Heart left ventricle (tissue), 16 donors: ENCODE measurements around the gene BOD1L1. TPM values are rescaled to one million over a fixed set of nuclear protein-coding genes. Genes with fewer than 3 reads are reported as not detected.

Experiments
- ATAC-seq, 4 donors: fragments of 200-7000 bp; cut with Tn5 transposase; one replicate each; pipeline ENCODE4 v1.9.1; 2020 to 2022; ENCODE audit warnings: moderate library complexity in 4 of 4, mild to moderate bottlenecking in 3 of 4, moderate number of reproducible peaks in 1 of 4
- DNase-seq, 5 donors: peaks; one replicate each; pipeline ENCODE4 v3.0.0-alpha.2; 2020
- H3K27ac ChIP-seq, 12 donors: fragments of 200-600 bp; sonication (generic) in 4 of 12; one replicate each; pipeline versions ENCODE4 v1.5.0 to v1.8.0; 2016 to 2022; ENCODE audit warnings: mild to moderate bottlenecking in 2 of 12
- H3K27me3 ChIP-seq, 9 donors: fragments of 200-600 bp; sonication (generic) in 2 of 9; one replicate each; pipeline versions ENCODE4 v1.5.1 to v1.8.0; 2016 to 2022; ENCODE audit warnings: mild to moderate bottlenecking in 3 of 9
- H3K36me3 ChIP-seq, 9 donors: fragments of 200-600 bp; sonication (generic) in 2 of 9; one replicate each; pipeline versions ENCODE4 v1.5.0 to v1.8.0; 2018 to 2022; ENCODE audit warnings: mild to moderate bottlenecking in 2 of 9
- H3K4me1 ChIP-seq, 12 donors: fragments of 200-600 bp; sonication (generic) in 4 of 12; one replicate each; pipeline versions ENCODE4 v1.5.0 to v1.8.0; 2016 to 2022; ENCODE audit warnings: mild to moderate bottlenecking in 3 of 12
- H3K4me3 ChIP-seq, 12 donors: fragments of 200-600 bp; sonication (generic) in 4 of 12; one replicate each; pipeline versions ENCODE4 v1.5.0 to v1.8.0; 2017 to 2022; ENCODE audit warnings: mild to moderate bottlenecking in 9 of 12, moderate library complexity in 4 of 12
- H3K9me3 ChIP-seq, 12 donors: fragments of 200-600 bp; sonication (generic) in 4 of 12; one replicate each; pipeline versions ENCODE4 v1.5.0 to v1.8.0; 2016 to 2022; ENCODE audit warnings: mild to moderate bottlenecking in 1 of 12
- POLR2A ChIP-seq, 2 donors: fragments of 450-650 bp; IDR thresholded peaks; one replicate each; pipeline ENCODE4 v1.6.1; 2017; ENCODE audit warnings: antibody characterized with exemption in 2 of 2, mild to moderate bottlenecking in 2 of 2, moderate library complexity in 2 of 2
- WGBS, 4 donors: extraction: QIAGEN DNeasy Blood & Tissue Kit in 2 of 4; methylation state at CpG; one replicate each; pipeline versions ENCODE4 v1.1.5 to v1.1.7; 2013 to 2018; 5-methylcytosine and 5-hydroxymethylcytosine counted together
- intact Hi-C, 10 donors: fragments of 100-400 bp; cut with DNase I; formaldehyde crosslinking; loops; one replicate each; pipeline versions ENCODE4 v1.11.1 to v1.14.2; 2022
- polyA plus RNA-seq, 2 donors: library from polyadenylated mRNA; stranded (reverse); fragments of 200-250 nt; gene quantifications; one replicate each; pipeline ENCODE4 v1.2.3, GENCODE V29; 2013
- total RNA-seq, 9 donors: library from RNA; depleted of rRNA in 2 of 9; stranded (reverse); fragments of >200 nt in 2 of 9; fragmentation: NEBNext Ultra II Directional in 3 of 9; extraction: Animal tissue kit (Norgen Biotek cat#: 25700) in 3 of 9; gene quantifications; one replicate each; pipeline versions ENCODE4 v1.1.0 to v1.2.4, GENCODE V29; 2016 to 2023
- TF ChIP-seq, protein P1 (sequence below), 12 donors: fragments of 200-600 bp; sonication (generic) in 4 of 12; IDR thresholded peaks; one replicate each; pipeline versions ENCODE4 v1.5.0 to v1.8.0; 2018 to 2022; ENCODE audit warnings: antibody characterized with exemption in 12 of 12, mild to moderate bottlenecking in 5 of 12
- donor health status: ischemic (EF 13 %, LVEDD 7.1; RV severe dilation, severe dysfunction).
- donor health status: healthy with polysubstance abuse.
- donor health status: DM: no; HTN: yes; CAD: no.
- donor health status: DM: no; HTN: no; CAD: no.
- donor health status: ischemic (EF 25% LVEDD 6.9; RV normal size, moderate dysfunction).
- donor health status: ischemic (EF 25% LVEDD 5.7; RV mildly dilated, moderate dysfunction).
- donor health status: healthy.
- donor health status: DM: yes; HTN: yes; CAD: no.
- donor health status: ischemic (EF 35%, LVEDD 5.7; RV mildly dilated, moderate dysfunction).
- donor health status: nonischemic (EF 11% LVEDD 7.7; RV severe dilation, severe dysfunction).
- donor health status: DM: yes; HTN: yes; CAD: no.
- donor health status: PGD.
- donor health status: ischemic (EF 29% LVEDD 5.4; RV normal size, mild dysfunction).
- donor health status: nonischemic (EF 23%, LVEDD 6.1; RV moderate dilation, normal function).

Gene BOD1L1
- total and polyA plus RNA-seq, 11 donors: 10.9 to 29.2 (median 18.7) TPM

GRCh38 chr4:13635286-13635799 is 7.8 kb upstream of the BOD1L1 start:
- TF ChIP-seq, protein P1, sequence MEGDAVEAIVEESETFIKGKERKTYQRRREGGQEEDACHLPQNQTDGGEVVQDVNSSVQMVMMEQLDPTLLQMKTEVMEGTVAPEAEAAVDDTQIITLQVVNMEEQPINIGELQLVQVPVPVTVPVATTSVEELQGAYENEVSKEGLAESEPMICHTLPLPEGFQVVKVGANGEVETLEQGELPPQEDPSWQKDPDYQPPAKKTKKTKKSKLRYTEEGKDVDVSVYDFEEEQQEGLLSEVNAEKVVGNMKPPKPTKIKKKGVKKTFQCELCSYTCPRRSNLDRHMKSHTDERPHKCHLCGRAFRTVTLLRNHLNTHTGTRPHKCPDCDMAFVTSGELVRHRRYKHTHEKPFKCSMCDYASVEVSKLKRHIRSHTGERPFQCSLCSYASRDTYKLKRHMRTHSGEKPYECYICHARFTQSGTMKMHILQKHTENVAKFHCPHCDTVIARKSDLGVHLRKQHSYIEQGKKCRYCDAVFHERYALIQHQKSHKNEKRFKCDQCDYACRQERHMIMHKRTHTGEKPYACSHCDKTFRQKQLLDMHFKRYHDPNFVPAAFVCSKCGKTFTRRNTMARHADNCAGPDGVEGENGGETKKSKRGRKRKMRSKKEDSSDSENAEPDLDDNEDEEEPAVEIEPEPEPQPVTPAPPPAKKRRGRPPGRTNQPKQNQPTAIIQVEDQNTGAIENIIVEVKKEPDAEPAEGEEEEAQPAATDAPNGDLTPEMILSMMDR (IDR thresholded peaks at IDR 0.05): no peak
- TF ChIP-seq POLR2A (IDR thresholded peaks at IDR 0.05): no peak
- WGBS, 4 donors: 70 to 86% (median 82%) methylated on average over 1 of the region's 1 CpG
- no peak overlapping the region for H3K27ac ChIP-seq
- H3K4me1 ChIP-seq: peaks cover 0 to 13% (median 0%) of the 10 kb centered on the region in 12 donors
- intact Hi-C loops: loop anchor here in 1 of 10 donors (10.0 kb wide), 1 partner anchor 1829 kb away; the partner anchor contains the start of gene CC2D2A
- H3K27me3 ChIP-seq: peaks cover 0 to 9% (median 0%) of the 10 kb centered on the region in 9 donors
- no peaks in the 10 kb centered on the region for H3K36me3 ChIP-seq
- ATAC-seq (no peak), DNase-seq (no peak)
- no peak overlapping the region for H3K4me3 ChIP-seq
- no peaks in the 10 kb centered on the region for H3K9me3 ChIP-seq

GRCh38 chr4:13633671-13634070 is 6.1 kb upstream of the BOD1L1 start:
- peaks cover 0 to 10% (median under 1%) of the 10 kb centered on the region in 12 donors for H3K4me1 ChIP-seq
- WGBS, 4 donors: 90 to 97% (median 95%) methylated on average over 1 of the region's 1 CpG
- intact Hi-C loops: loop anchor here in 1 of 10 donors (10.0 kb wide), 1 partner anchor 1831 kb away; the partner anchor contains the start of gene CC2D2A
- ATAC-seq (no peak), DNase-seq (no peak)
- peaks cover 0 to 9% (median 0%) of the 10 kb centered on the region in 9 donors for H3K27me3 ChIP-seq
- no peaks in the 10 kb centered on the region for H3K36me3 ChIP-seq
- no peaks in the 10 kb centered on the region for H3K9me3 ChIP-seq
- H3K4me3 ChIP-seq: no peak overlapping the region
- H3K27ac ChIP-seq: no peak overlapping the region
- TF ChIP-seq POLR2A (IDR thresholded peaks at IDR 0.05): no peak
- TF ChIP-seq, protein P1 (IDR thresholded peaks at IDR 0.05): no peak

- intact Hi-C loops: loop anchor here in 4 of 10 donors (10.0 kb wide), 1 partner anchor 142 kb away; the partner anchor contains the start of gene RAB28 (in 4 of the 4)
- H3K36me3 ChIP-seq: no peaks in the 10 kb centered on the region
- peak in 4 of 5 donors; percentile 12 to 38 (median 28) for DNase-seq
- peak overlapping the region in 11 of 12 donors; percentile 86 to 99 (median 91) for H3K27ac ChIP-seq
- no peak for TF ChIP-seq POLR2A (IDR thresholded peaks at IDR 0.05)
- TF ChIP-seq, protein P1 (IDR thresholded peaks at IDR 0.05): no peak
- no peaks in the 10 kb centered on the region for H3K9me3 ChIP-seq
- H3K27me3 ChIP-seq: no peaks in the 10 kb centered on the region
- ATAC-seq: no peak
- peak overlapping the region; percentile 45 to 99 (median 85) for H3K4me3 ChIP-seq
- peaks cover 4 to 33% (median 27%) of the 10 kb centered on the region in 12 donors for H3K4me1 ChIP-seq
- 0 to 2% (median 1%) methylated on average over 15 to 45 of the region's 45 CpGs for WGBS, 4 donors
Observed at GRCh38 chr4:13627178-13627605, 333 bp downstream of the BOD1L1 start.

- ATAC-seq (no peak), DNase-seq (no peak)
- Histone ChIP-seq H3K9me3 (no peaks in the 10 kb centered on the region), H3K27me3 (no peaks in the 10 kb centered on the region), H3K4me3 (peak overlapping the region; percentile 45 to 99 (median 85)), H3K27ac (peak overlapping the region in 8 of 12 donors; percentile 27 to 98 (median 88)), H3K36me3 (no peaks in the 10 kb centered on the region), H3K4me1 (peaks cover 4 to 34% (median 27%) of the 10 kb centered on the region in 12 donors)
- TF ChIP-seq, protein P1 (IDR thresholded peaks at IDR 0.05): no peak
- no peak for TF ChIP-seq POLR2A (IDR thresholded peaks at IDR 0.05)
- intact Hi-C loops: loop anchor here in 4 of 10 donors (10.0 kb wide), 1 partner anchor 142 kb away; the partner anchor contains the start of gene RAB28 (in 4 of the 4)
- WGBS, 4 donors: 2 to 6% (median 3%) methylated on average over 9 of the region's 9 CpGs
Observed at GRCh38 chr4:13626492-13627177, 890 bp downstream of the BOD1L1 start.
